GM04504 (cell line): ENCODE results near the gene ARF1.

Experiments
- DNase-seq: peaks from one replicate; pipeline ENCODE4 v3.0.0-alpha.2; 2012; ENCODE audit warnings: low read depth

The ARF1 gene

GRCh38 chr1:228148196-228148861, 65.8 kb downstream of the ARF1 start:
- DNase-seq: no peak
